GM12878 (cell line): ENCODE measurements around the gene MIOS. TPM values are rescaled to one million over a fixed set of nuclear protein-coding genes. Genes with fewer than 3 reads are reported as not detected.

Source experiments
- ATAC-seq: fragments of 200-7000 bp; cut with Tn5 transposase; 3 replicates; pipeline ENCODE4 v1.9.1; 2020; ENCODE audit warnings: mild to moderate bottlenecking, moderate library complexity
- BruUV-seq: library from RNA; stranded (reverse); fragments of 400-500 nt; replicated peaks from 2 replicates; lab custom pipeline; 2021; lab: Mats Ljungman, UMichigan
- CTCF ChIA-PET: fragments of 300-600 bp; sonication (Branson Sonifier 250); formaldehyde crosslinking; extraction: SDS; loops from one replicate; lab custom pipeline; 2021; ENCODE audit warnings: inconsistent platforms; lab: Yijun Ruan, JAX
- POLR2A ChIA-PET: fragments of 350-600 bp; formaldehyde crosslinking; extraction: SDS; loops from one replicate; lab custom pipeline; 2021; ENCODE audit warnings: inconsistent platforms; lab: Charles Lee
- RAD21 ChIA-PET: fragments of 300-600 bp; sonication (Branson Sonifier 250); formaldehyde crosslinking; loops from one replicate; lab custom pipeline; 2023; ENCODE audit warnings: antibody characterized with exemption; ENCODE audit not compliant: unreplicated experiment; lab: Charles Lee
- SMC1A ChIA-PET: fragments of 300-600 bp; sonication (Branson Sonifier 250); formaldehyde crosslinking; loops from one replicate; lab custom pipeline; 2023; ENCODE audit not compliant: unreplicated experiment, uncharacterized antibody; lab: Charles Lee
- DNase-seq: peaks from one replicate; pipeline ENCODE4 v3.0.0-alpha.2; 2011; ENCODE audit warnings: low read depth, low spot score
- FAIRE-seq: peaks from 3 replicates; lab custom pipeline; 2011; peaks lifted over from hg19 to GRCh38; lab: Jason Lieb, UNC
- H2AFZ ChIP-seq: 2 replicates; pipeline ENCODE4 v1.6.0; 2011; ENCODE audit warnings: low read depth, low read length, control low read depth; ENCODE audit not compliant: control insufficient read depth
- H3K27ac ChIP-seq: 2 replicates; pipeline ENCODE4 v1.5.1; 2011; ENCODE audit warnings: control low read depth; ENCODE audit not compliant: control insufficient read depth, insufficient read depth
- H3K27me3 ChIP-seq, 2 experiments: replicated peaks in 1 of 2; 2 replicates each; pipeline versions ENCODE4 v1.6.0 to v1.6.1; 2011; ENCODE audit warnings: low read length in 1 of 2; ENCODE audit not compliant: control insufficient read depth in 2 of 2, insufficient read depth in 2 of 2
- H3K36me3 ChIP-seq, 2 experiments: 2 replicates each; pipeline ENCODE4 v1.5.1; 2011; ENCODE audit warnings: low read length in 1 of 2; ENCODE audit not compliant: control insufficient read depth in 2 of 2, insufficient read depth in 2 of 2
- H3K4me1 ChIP-seq: 2 replicates; pipeline ENCODE4 v1.6.1; 2011; ENCODE audit warnings: mild to moderate bottlenecking, low read length, moderate library complexity, mixed read lengths; ENCODE audit not compliant: control insufficient read depth, insufficient read depth
- H3K4me2 ChIP-seq: 2 replicates; pipeline ENCODE4 v1.6.0; 2011; ENCODE audit warnings: control low read depth; ENCODE audit not compliant: control insufficient read depth, insufficient read depth
- H3K4me3 ChIP-seq: fragments of 200-600 bp; sonication (generic); 2 replicates; pipeline ENCODE4 v1.5.1; 2016
- H3K79me2 ChIP-seq: 2 replicates; pipeline ENCODE4 v1.6.0; 2011; ENCODE audit warnings: low read length; ENCODE audit not compliant: control insufficient read depth, insufficient read depth
- H3K9ac ChIP-seq: 2 replicates; pipeline ENCODE4 v1.8.0; 2011; ENCODE audit warnings: low read length, control low read depth, mixed read lengths; ENCODE audit not compliant: control insufficient read depth, insufficient read depth
- H3K9me3 ChIP-seq: replicated peaks from 3 replicates; pipeline ENCODE4 v1.5.1; 2011; ENCODE audit warnings: mild to moderate bottlenecking, low read length; ENCODE audit not compliant: control insufficient read depth, insufficient read depth
- H4K20me1 ChIP-seq: 2 replicates; pipeline ENCODE4 v1.6.0; 2011; ENCODE audit not compliant: control insufficient read depth, insufficient read depth
- EZH2 ChIP-seq: IDR thresholded peaks from 2 replicates; pipeline ENCODE4 v1.6.1; 2012; ENCODE audit warnings: low read depth, mild to moderate bottlenecking, control low read depth, inconsistent platforms, low read length, borderline replicate concordance; ENCODE audit not compliant: control insufficient read depth
- STAT3 ChIP-seq: IDR thresholded peaks from 2 replicates; pipeline ENCODE4 v1.6.1; 2011; ENCODE audit warnings: low read depth, low read length, improper control_type of control experiment
- SUZ12 ChIP-seq: fragments of 200-600 bp; sonication (generic); IDR thresholded peaks from one replicate; pipeline ENCODE4 v1.6.1; 2018; ENCODE audit warnings: antibody characterized with exemption, mild to moderate bottlenecking; ENCODE audit not compliant: unreplicated experiment
- YY1 ChIP-seq: IDR thresholded peaks from 2 replicates; pipeline ENCODE4 v1.6.1; 2011; ENCODE audit warnings: low read depth, mild to moderate bottlenecking, low read length
- WGBS: methylation state at CpG from one replicate; pipeline ENCODE4 v1.1.6; 2016; ENCODE audit warnings: low lambda C conversion rate; ENCODE audit not compliant: insufficient replicate concordance, insufficient coverage; ENCODE audit errors: missing lambda C conversion rate; 5-methylcytosine and 5-hydroxymethylcytosine counted together
- in situ Hi-C: fragments of 300-500 bp; cut with MboI; formaldehyde crosslinking; loops from 9 replicates; pipeline ENCODE4 v1.14.3; 2018; ENCODE audit warnings: mixed read lengths
- intact Hi-C: fragments of 100-400 bp; cut with micrococcal nuclease; formaldehyde crosslinking; loops from one replicate; pipeline ENCODE4 v1.14.2; 2022; ENCODE audit not compliant: unreplicated experiment
- polyA plus RNA-seq, 11 experiments: library from polyadenylated mRNA; depleted of rRNA in 4 of 11; unstranded in 6 of 11; stranded (reverse) in 5 of 11; fragments of >200 nt; fragmentation: Nextera tagmentation in 4 of 11; fragmentation: Illumina TruSeq in 1 of 11; extraction: Ambion mirVana in 4 of 11; extraction: Trizol in 1 of 11; gene quantifications; 1 replicate in 1 of 11; 2 replicates in 10 of 11; pipeline versions ENCODE4 v1.2.1 to v1.2.3, GENCODE V29; 2011 to 2016; ENCODE audit warnings: inconsistent platforms in 2 of 11, missing spikeins in 2 of 11, low read depth in 1 of 11
- total RNA-seq, 4 experiments: library from RNA; depleted of rRNA in 3 of 4; stranded (reverse); fragments of >200 nt in 3 of 4; fragmentation: Illumina TruSeq in 1 of 4; extraction: Trizol in 1 of 4; gene quantifications; 2 replicates each; pipeline versions ENCODE4 v1.2.1 to v1.2.3, GENCODE V29; 2013 to 2021

Gene MIOS
- total and polyA plus RNA-seq, 10 of the 15 experiments (the other 5 are each of a cell fraction or from before 2014, with no cell fraction given), result 13.1 to 94.9 (median 54.2) TPM

- ChIA-PET POLR2A (interaction anchor here (0.7 to 2.7 kb wide), 6 partner anchors 68 to 557 kb away, joined by 3 to 15 read pairs (median 3); partner anchors contain the start of gene UMAD1), CTCF (interaction anchor here (0.8 to 1.6 kb wide), 7 partner anchors 26 to 465 kb away, joined by 3 to 5 read pairs (median 3); partner anchors contain the start of gene UMAD1), SMC1A (interaction anchor here (0.6 to 2.0 kb wide), 17 partner anchors 10 to 645 kb away, joined by 3 to 19 read pairs (median 4); partner anchors contain the start of gene UMAD1), RAD21 (interaction anchor here (0.7 to 2.8 kb wide), 14 partner anchors 72 to 728 kb away, joined by 3 to 22 read pairs (median 3); partner anchors contain the start of genes C1GALT1 and UMAD1)
- Histone ChIP-seq H3K9me3 (peaks cover 3% of the 10 kb centered on the region; the same call in 2 of the 3 replicates), H3K27ac (peak overlapping the region; percentile 99), H4K20me1 (no peaks in the 10 kb centered on the region), H3K9ac (peak overlapping the region; percentile 93), H3K4me2 (peak overlapping the region; percentile 85), H3K36me3 (peaks cover 0 to 11% of the 10 kb centered on the region in 2 experiments; a peak in 2 of 4 replicates), H3K79me2 (peaks cover 66% of the 10 kb centered on the region), H3K4me3 (peak overlapping the region; percentile 89), H3K4me1 (peaks cover 14% of the 10 kb centered on the region), H2AFZ (no peak overlapping the region), H3K27me3 (no peaks in the 10 kb centered on the region)
- FAIRE-seq (no peak), DNase-seq (no peak), ATAC-seq (no peak)
- in situ Hi-C loops, result no loop called here
- TSS peak; percentile 93 for BruUV-seq
- 2% methylated on average over 4 of the region's 4 CpGs for WGBS
- intact Hi-C loops, result loop anchor here (2.0 to 5.0 kb wide), 6 partner anchors 72 to 549 kb away; partner anchors contain the start of genes GLCCI1 and UMAD1
- TF ChIP-seq STAT3 (0 out of 2 replicates have a peak, but pooled peaks have one; percentile 53), SUZ12 (no peak), YY1 (no peak), EZH2 (no peak)
Observed at GRCh38 chr7:7568553-7568952, 1.9 kb downstream of the MIOS start.
